Endothelial cell of hepatic sinusoid (primary cell): ENCODE data around the gene AFF1.

ENCODE experiments used
- in situ Hi-C: cut with HindIII; loops from 2 replicates; pipeline ENCODE4 v1.10.0; 2017; ENCODE audit warnings: low sequenced_read_pairs

The AFF1 gene

DNA sequence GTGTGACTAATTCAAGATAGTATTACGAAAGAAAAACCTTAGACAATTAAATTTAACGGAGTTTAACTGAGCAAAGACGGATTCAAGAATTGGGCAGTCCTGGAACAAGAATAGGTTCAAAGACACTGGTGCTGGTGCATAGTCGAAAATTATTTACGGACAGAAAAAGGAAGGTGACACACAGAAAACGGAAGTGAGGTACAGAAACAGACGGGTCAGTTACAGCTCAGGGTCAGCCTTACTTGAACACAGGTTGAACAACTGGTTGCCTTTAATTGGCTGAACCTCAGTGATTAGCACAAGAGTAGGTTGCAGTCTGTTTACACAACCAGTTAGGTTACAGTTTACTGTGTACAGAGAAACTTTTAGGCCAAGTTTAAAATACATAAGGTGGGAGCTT, 254.1 kb downstream of the AFF1 start:
- in situ Hi-C loops = no loop called here
